IMR-90 (cell line): ENCODE measurements around the gene AQP4.

Experiments
- BHLHE40 ChIP-seq: fragments of 150-350 bp; IDR thresholded peaks from 2 replicates; pipeline ENCODE4 v1.6.1; 2016; ENCODE audit warnings: mild to moderate bottlenecking, low read depth, low read length
- CEBPB ChIP-seq: IDR thresholded peaks from 2 replicates; pipeline ENCODE4 v1.6.1; 2012; ENCODE audit warnings: low read depth, low read length, improper control_type of control experiment
- CHD1 ChIP-seq: IDR thresholded peaks from 2 replicates; pipeline ENCODE4 v1.6.1; 2012; ENCODE audit warnings: low read depth, low read length, improper control_type of control experiment
- CTCF ChIP-seq: conservative IDR thresholded peaks from 2 replicates; pipeline ENCODE4 v1.5.1; 2012; ENCODE audit warnings: mild to moderate bottlenecking, low read depth, low read length, improper control_type of control experiment
- ELK1 ChIP-seq: fragments of 150-350 bp; IDR thresholded peaks from 2 replicates; pipeline ENCODE4 v1.6.1; 2016; ENCODE audit warnings: low read depth, mild to moderate bottlenecking, low read length, moderate library complexity, borderline replicate concordance
- MAFK ChIP-seq: IDR thresholded peaks from 2 replicates; pipeline ENCODE4 v1.6.1; 2012; ENCODE audit warnings: low read depth, low read length, improper control_type of control experiment
- MXI1 ChIP-seq: IDR thresholded peaks from 2 replicates; pipeline ENCODE4 v1.6.1; 2012; ENCODE audit warnings: low read depth, mild to moderate bottlenecking, low read length, moderate library complexity, borderline replicate concordance
- NFE2L2 ChIP-seq: fragments of 150-350 bp; IDR thresholded peaks from 2 replicates; pipeline ENCODE4 v1.6.1; 2016; ENCODE audit warnings: low read depth, mild to moderate bottlenecking, low read length
- POLR2A ChIP-seq: IDR thresholded peaks from 2 replicates; pipeline ENCODE4 v1.6.1; 2012; ENCODE audit warnings: mild to moderate bottlenecking, low read depth, low read length
- RAD21 ChIP-seq: IDR thresholded peaks from 2 replicates; pipeline ENCODE4 v1.6.1; 2012; ENCODE audit warnings: low read length, improper control_type of control experiment
- RCOR1 ChIP-seq: IDR thresholded peaks from 2 replicates; pipeline ENCODE4 v1.6.1; 2012; ENCODE audit warnings: mild to moderate bottlenecking, low read length, improper control_type of control experiment; ENCODE audit not compliant: insufficient replicate concordance
- RFX5 ChIP-seq: IDR thresholded peaks from 2 replicates; pipeline ENCODE4 v1.8.0; 2012; ENCODE audit warnings: low read depth, mild to moderate bottlenecking, low read length, moderate library complexity
- USF2 ChIP-seq: fragments of 150-350 bp; IDR thresholded peaks from 2 replicates; pipeline ENCODE4 v1.6.1; 2017; ENCODE audit warnings: mild to moderate bottlenecking, antibody characterized with exemption, low read length, low read depth

GRCh38 chr18:26827581-26827980 is 37.9 kb downstream of the AQP4 start:
- no peak for TF ChIP-seq CTCF
- no peak for TF ChIP-seq CEBPB
- TF ChIP-seq POLR2A: no peak
- TF ChIP-seq NFE2L2: no peak
- no peak for TF ChIP-seq USF2
- no peak for TF ChIP-seq RCOR1
- TF ChIP-seq CHD1: no peak
- TF ChIP-seq RFX5: no peak
- TF ChIP-seq RAD21: no peak
- no peak for TF ChIP-seq BHLHE40
- TF ChIP-seq MAFK: no peak
- TF ChIP-seq ELK1: no peak
- no peak for TF ChIP-seq MXI1
